Bronchial epithelial cell (primary cell): ENCODE measurements around the gene SYTL1. TPM values are rescaled to one million over a fixed set of nuclear protein-coding genes. Genes with fewer than 3 reads are reported as not detected.
A peak's percentile ranks its signal among the peaks of the same experiment; 100 is the strongest.

ENCODE experiments used
- DNase-seq: peaks from one replicate; pipeline ENCODE4 v3.0.0-alpha.2; 2010; ENCODE audit warnings: low read depth
- FAIRE-seq: peaks from 2 replicates; lab custom pipeline; 2011; peaks lifted over from hg19 to GRCh38; lab: Jason Lieb, UNC
- H3K27me3 ChIP-seq: 2 replicates; pipeline ENCODE4 v1.5.1; 2011; ENCODE audit warnings: low read length; ENCODE audit not compliant: control insufficient read depth, insufficient read depth
- H3K36me3 ChIP-seq: 2 replicates; pipeline ENCODE4 v1.5.1; 2011; ENCODE audit warnings: low read length; ENCODE audit not compliant: control insufficient read depth, insufficient read depth
- H3K4me3 ChIP-seq: 2 replicates; pipeline ENCODE4 v1.5.1; 2011; ENCODE audit warnings: mild to moderate bottlenecking, low read depth, low read length, control low read depth
- total RNA-seq: library from RNA; depleted of rRNA; stranded (reverse); fragments of >200 nt; gene quantifications from 2 replicates; pipeline ENCODE4 v1.2.1, GENCODE V29; 2014
- TF ChIP-seq, protein P1 (sequence below): IDR thresholded peaks from 2 replicates; pipeline ENCODE4 v1.5.1; 2011; ENCODE audit warnings: mild to moderate bottlenecking, moderate library complexity, low read length, control low read depth, inconsistent platforms; ENCODE audit not compliant: insufficient read depth, severe bottlenecking

The SYTL1 gene
- total RNA-seq, 1 donor from 2014 or later, result 31.9 TPM

DNA sequence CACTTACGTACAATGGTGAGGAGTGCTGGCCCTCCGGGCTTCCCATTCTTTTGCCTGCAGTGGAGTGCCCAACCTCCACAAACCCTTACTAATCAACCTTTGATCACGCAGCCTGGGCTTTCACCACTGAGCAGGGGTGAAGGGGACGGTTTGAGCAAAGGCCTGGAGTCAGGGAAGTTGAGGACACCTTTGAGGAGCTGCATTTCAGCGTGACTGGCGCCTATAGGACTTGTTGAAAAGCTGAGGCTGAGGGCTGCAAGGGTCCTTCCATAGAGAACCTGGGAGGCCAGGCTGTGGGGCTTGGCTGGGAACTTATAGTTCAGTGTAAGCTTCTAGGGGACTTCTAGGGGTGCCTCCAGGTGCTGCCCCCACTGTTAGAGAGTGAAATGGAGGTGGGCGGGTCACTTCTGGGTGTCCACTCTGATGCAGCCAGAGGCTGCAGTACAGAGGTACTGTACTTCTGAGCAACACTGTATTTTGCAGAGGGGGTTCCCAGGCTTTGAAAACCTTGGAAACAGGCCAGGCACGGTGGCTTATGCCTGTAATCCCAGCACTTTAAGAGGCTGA, 9.8 kb downstream of the SYTL1 start:
- FAIRE-seq (peak; percentile 47), DNase-seq (no peak)
- TF ChIP-seq, protein P1, sequence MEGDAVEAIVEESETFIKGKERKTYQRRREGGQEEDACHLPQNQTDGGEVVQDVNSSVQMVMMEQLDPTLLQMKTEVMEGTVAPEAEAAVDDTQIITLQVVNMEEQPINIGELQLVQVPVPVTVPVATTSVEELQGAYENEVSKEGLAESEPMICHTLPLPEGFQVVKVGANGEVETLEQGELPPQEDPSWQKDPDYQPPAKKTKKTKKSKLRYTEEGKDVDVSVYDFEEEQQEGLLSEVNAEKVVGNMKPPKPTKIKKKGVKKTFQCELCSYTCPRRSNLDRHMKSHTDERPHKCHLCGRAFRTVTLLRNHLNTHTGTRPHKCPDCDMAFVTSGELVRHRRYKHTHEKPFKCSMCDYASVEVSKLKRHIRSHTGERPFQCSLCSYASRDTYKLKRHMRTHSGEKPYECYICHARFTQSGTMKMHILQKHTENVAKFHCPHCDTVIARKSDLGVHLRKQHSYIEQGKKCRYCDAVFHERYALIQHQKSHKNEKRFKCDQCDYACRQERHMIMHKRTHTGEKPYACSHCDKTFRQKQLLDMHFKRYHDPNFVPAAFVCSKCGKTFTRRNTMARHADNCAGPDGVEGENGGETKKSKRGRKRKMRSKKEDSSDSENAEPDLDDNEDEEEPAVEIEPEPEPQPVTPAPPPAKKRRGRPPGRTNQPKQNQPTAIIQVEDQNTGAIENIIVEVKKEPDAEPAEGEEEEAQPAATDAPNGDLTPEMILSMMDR, result no peak
- no peak overlapping the region for H3K4me3 ChIP-seq
- H3K27me3 ChIP-seq, result no peaks in the 10 kb centered on the region
- peaks cover 27% of the 10 kb centered on the region for H3K36me3 ChIP-seq

DNA sequence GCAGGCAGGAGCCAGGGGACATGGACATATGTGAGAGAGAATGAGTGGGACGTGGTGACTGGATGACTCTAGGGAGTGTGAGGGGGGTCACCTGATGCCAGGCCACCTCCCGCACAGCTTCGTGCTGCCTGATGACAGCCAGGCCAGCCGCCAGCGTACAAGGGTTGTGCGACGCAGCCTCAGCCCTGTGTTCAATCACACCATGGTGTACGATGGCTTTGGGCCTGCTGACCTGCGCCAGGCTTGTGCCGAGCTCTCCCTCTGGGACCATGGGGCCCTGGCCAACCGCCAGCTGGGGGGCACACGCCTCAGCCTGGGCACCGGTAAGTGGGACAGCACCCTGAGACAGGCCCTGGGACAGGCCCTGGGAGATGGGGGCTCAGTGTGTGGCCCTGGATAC, 11.3 kb downstream of the SYTL1 start:
- H3K36me3 ChIP-seq, result peaks cover 34% of the 10 kb centered on the region
- H3K4me3 ChIP-seq, result no peak overlapping the region
- DNase-seq, result no peak
- no peak for FAIRE-seq
- TF ChIP-seq, protein P1, result no peak
- H3K27me3 ChIP-seq, result no peaks in the 10 kb centered on the region

DNA sequence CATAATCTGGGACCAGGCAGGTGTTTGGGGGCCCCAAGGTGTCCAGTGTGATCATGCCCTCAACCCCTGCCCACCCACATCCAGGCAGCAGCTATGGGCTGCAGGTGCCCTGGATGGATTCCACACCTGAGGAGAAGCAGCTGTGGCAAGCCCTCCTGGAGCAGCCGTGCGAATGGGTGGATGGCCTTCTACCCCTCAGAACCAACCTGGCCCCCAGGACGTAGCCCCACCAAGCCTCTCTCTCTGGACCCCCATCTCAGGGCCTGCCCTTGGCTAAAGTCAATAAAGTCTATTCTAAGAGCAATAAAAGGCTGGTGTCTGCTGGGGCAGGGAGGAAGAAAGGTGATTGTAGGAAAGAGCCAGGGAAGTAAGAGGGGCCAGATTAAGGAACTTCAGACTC, 11.8 kb downstream of the SYTL1 start:
- no peaks in the 10 kb centered on the region for H3K27me3 ChIP-seq
- FAIRE-seq (no peak), DNase-seq (no peak)
- no peak overlapping the region for H3K4me3 ChIP-seq
- TF ChIP-seq, protein P1, result no peak
- H3K36me3 ChIP-seq, result peaks cover 38% of the 10 kb centered on the region

DNA sequence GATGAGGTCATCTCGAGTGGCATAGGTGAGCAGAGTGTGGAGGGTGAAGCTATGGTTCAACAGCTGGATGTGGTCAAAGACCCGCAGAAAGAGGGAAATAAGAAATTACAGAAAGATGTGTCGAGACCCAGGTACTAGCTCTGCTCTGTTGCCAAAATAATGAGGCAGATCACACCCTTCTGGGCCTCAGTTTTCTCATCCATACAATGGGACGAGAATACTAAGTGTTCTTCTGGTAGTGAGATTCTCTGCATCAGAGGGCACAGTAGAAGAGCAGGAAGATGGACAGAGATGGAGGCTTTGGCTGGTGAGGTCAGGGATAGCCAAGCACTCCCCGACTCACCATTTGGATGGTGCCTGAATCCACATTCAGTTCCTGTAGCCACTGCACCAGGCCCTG, 13.9 kb downstream of the SYTL1 start:
- Histone ChIP-seq H3K4me3 (no peak overlapping the region), H3K36me3 (peaks cover 40% of the 10 kb centered on the region), H3K27me3 (no peaks in the 10 kb centered on the region)
- no peak for DNase-seq
- peak; percentile 72 for FAIRE-seq
- TF ChIP-seq, protein P1, result no peak

DNA sequence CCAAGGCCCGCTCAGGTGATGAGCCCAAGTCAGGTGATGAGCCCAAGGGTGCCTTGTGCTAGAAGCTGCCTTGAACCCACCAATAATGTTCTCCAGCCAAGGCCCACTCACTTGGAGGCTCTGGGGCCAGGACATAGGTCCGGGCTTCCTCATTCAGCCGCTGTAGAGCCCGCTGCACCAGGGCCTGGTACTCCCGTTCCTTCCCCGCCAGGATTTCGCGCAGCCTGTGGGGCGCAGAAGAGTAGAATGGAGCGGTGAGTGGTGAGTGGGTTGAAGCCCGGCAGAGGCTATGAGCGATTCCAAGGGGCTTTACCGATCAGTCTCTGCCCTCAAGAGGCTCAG, 14.4 kb downstream of the SYTL1 start:
- Histone ChIP-seq H3K27me3 (no peaks in the 10 kb centered on the region), H3K36me3 (peaks cover 43% of the 10 kb centered on the region), H3K4me3 (no peak overlapping the region)
- FAIRE-seq, result no peak
- TF ChIP-seq, protein P1, result no peak
- no peak for DNase-seq
